IPS-18a (cell line): ENCODE measurements around the gene ARHGEF37.

Experiments
- H3K27ac ChIP-seq: one replicate; pipeline ENCODE4 v1.5.1; 2013; ENCODE audit warnings: low read length
- H3K27me3 ChIP-seq: one replicate; pipeline ENCODE4 v1.6.1; 2013; ENCODE audit warnings: mild to moderate bottlenecking, low read length; ENCODE audit not compliant: control insufficient read depth, insufficient read depth
- H3K36me3 ChIP-seq: one replicate; pipeline ENCODE4 v1.6.1; 2013; ENCODE audit warnings: low read depth, low read length; ENCODE audit not compliant: control insufficient read depth
- H3K4me1 ChIP-seq: one replicate; pipeline ENCODE4 v1.6.1; 2013; ENCODE audit warnings: low read depth, low read length; ENCODE audit not compliant: control insufficient read depth
- H3K4me3 ChIP-seq: one replicate; pipeline ENCODE4 v1.5.1; 2013; ENCODE audit warnings: low read length
- H3K9ac ChIP-seq: one replicate; pipeline ENCODE4 v1.6.1; 2013; ENCODE audit warnings: mild to moderate bottlenecking, low read length, moderate library complexity
- H3K9me3 ChIP-seq: one replicate; pipeline ENCODE4 v1.6.1; 2013; ENCODE audit warnings: low read depth, low read length; ENCODE audit not compliant: control insufficient read depth

Gene ARHGEF37

DNA sequence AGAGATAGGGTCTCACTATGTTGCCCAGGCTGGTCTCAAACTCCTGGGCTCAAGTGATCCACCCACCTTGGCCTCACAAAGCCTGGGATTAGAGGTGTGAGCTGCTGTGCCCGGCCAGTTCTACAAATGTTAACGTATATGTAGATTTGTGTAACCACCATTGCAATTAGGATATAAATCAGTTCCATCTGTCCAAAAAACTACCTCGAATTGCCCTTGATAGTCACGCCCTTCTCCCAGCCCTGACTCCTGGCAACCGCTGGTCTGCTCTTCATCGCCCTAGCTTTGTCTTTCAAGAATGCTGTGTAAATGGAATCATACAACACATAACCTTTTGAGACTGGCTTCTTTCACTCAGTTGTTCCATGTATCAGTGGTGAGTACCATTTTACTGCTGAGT, 102.7 kb downstream of the ARHGEF37 start:
- Histone ChIP-seq H3K36me3 (no peaks in the 10 kb centered on the region), H3K4me1 (no peaks in the 10 kb centered on the region), H3K9me3 (no peaks in the 10 kb centered on the region), H3K4me3 (no peak overlapping the region), H3K27me3 (no peaks in the 10 kb centered on the region), H3K9ac (no peak overlapping the region), H3K27ac (no peak overlapping the region)

DNA sequence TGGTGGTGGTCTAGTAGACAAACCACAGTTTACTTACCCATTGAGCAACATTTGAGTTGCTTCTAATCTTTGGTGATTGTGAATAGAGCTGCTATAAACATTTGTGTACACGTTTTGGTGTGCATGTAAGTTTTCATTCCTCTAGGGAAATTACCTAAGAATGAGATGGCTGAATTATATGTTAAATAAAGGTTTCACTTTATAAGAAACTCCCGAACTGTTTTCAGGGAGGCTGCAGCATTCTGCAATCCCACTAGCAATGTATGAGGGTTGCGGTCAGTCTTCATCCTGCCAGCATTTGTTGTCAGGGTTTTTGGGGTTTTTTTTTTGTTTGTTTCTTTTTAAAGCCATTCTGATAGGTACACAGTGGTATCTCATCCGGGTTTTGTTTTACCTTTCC, 103.1 kb downstream of the ARHGEF37 start:
- H3K4me1 ChIP-seq: no peaks in the 10 kb centered on the region
- H3K27me3 ChIP-seq: no peaks in the 10 kb centered on the region
- no peak overlapping the region for H3K27ac ChIP-seq
- no peak overlapping the region for H3K4me3 ChIP-seq
- H3K9ac ChIP-seq: no peak overlapping the region
- H3K9me3 ChIP-seq: no peaks in the 10 kb centered on the region
- no peaks in the 10 kb centered on the region for H3K36me3 ChIP-seq
